ENCODE measurements around the gene NUDT3.

Gene NUDT3

GRCh38 chr6:34362909-34363680 is 29.4 kb downstream of the NUDT3 start:
- H3K27me3 Mint-ChIP-seq (ENCODE audit: low read depth, poor library complexity), result peaks cover 3% of the 10 kb centered on the region
- no peaks in the 10 kb centered on the region for H3K9me3 Mint-ChIP-seq
- H3K27ac Mint-ChIP-seq, result peak overlapping the region; percentile 55
- DNase-seq, result no peak
- TF ChIP-seq CTCF (IDR thresholded peaks at IDR 0.05), result no peak
- H3K4me3 Mint-ChIP-seq, result no peak overlapping the region
- peaks cover 16% of the 10 kb centered on the region for H3K36me3 Mint-ChIP-seq (ENCODE audit: low read depth)
- peaks cover 28% of the 10 kb centered on the region for H3K4me1 Mint-ChIP-seq

GRCh38 chr6:34362176-34362575 is 30.3 kb downstream of the NUDT3 start:
- Mint-ChIP-seq H3K27ac (no peak overlapping the region), H3K4me1 (peaks cover 28% of the 10 kb centered on the region), H3K9me3 (no peaks in the 10 kb centered on the region), H3K4me3 (no peak overlapping the region), H3K27me3 (ENCODE audit: low read depth, poor library complexity) (peaks cover 3% of the 10 kb centered on the region), H3K36me3 (ENCODE audit: low read depth) (peaks cover 15% of the 10 kb centered on the region)
- TF ChIP-seq CTCF (IDR thresholded peaks at IDR 0.05), result no peak
- no peak for DNase-seq

GRCh38 chr6:34360556-34360955 is 31.9 kb downstream of the NUDT3 start:
- Mint-ChIP-seq H3K4me1 (peaks cover 21% of the 10 kb centered on the region), H3K36me3 (ENCODE audit: low read depth) (peaks cover 15% of the 10 kb centered on the region), H3K27me3 (ENCODE audit: low read depth, poor library complexity) (peaks cover 3% of the 10 kb centered on the region), H3K4me3 (no peak overlapping the region), H3K9me3 (no peaks in the 10 kb centered on the region), H3K27ac (no peak overlapping the region)
- TF ChIP-seq CTCF (IDR thresholded peaks at IDR 0.05), result no peak
- DNase-seq, result no peak

- no peak for DNase-seq
- Mint-ChIP-seq H3K36me3 (ENCODE audit: low read depth) (peaks cover 15% of the 10 kb centered on the region), H3K4me3 (no peak overlapping the region), H3K9me3 (no peaks in the 10 kb centered on the region), H3K27me3 (ENCODE audit: low read depth, poor library complexity) (peaks cover 3% of the 10 kb centered on the region), H3K27ac (peak overlapping the region; percentile 93), H3K4me1 (peaks cover 21% of the 10 kb centered on the region)
- no peak for TF ChIP-seq CTCF (IDR thresholded peaks at IDR 0.05)
These were observed 32.9 kb downstream of the NUDT3 start for GRCh38 chr6:34359418-34360158.

GRCh38 chr6:34358389-34358905 is 34.0 kb downstream of the NUDT3 start:
- DNase-seq, result peak; percentile 7
- Mint-ChIP-seq H3K4me3 (no peak overlapping the region), H3K27ac (no peak overlapping the region), H3K4me1 (peaks cover 21% of the 10 kb centered on the region), H3K9me3 (no peaks in the 10 kb centered on the region), H3K36me3 (ENCODE audit: low read depth) (peaks cover 9% of the 10 kb centered on the region), H3K27me3 (ENCODE audit: low read depth, poor library complexity) (peaks cover 3% of the 10 kb centered on the region)
- no peak for TF ChIP-seq CTCF (IDR thresholded peaks at IDR 0.05)
